PFSK-1 (cell line): Measurements from ENCODE around the gene SLCO2A1.

Source experiments
- FOXP2 ChIP-seq: optimal IDR thresholded peaks from 2 replicates; pipeline ENCODE3; 2011; ENCODE audit warnings: borderline replicate concordance, control low read depth, inconsistent platforms; ENCODE audit not compliant: insufficient read depth; ENCODE audit errors: extremely low read length, extremely low read depth
- POLR2AphosphoS5 ChIP-seq: IDR thresholded peaks from 2 replicates; pipeline ENCODE4 v1.6.1; 2012; ENCODE audit warnings: low read depth, mild to moderate bottlenecking, control low read depth, low read length, moderate library complexity
- REST ChIP-seq, 2 experiments: IDR thresholded peaks; 2 replicates each; pipeline versions ENCODE4 v1.6.1 to v1.8.0; 2011 to 2012; ENCODE audit warnings: low read depth in 2 of 2, low read length in 2 of 2, control low read depth in 1 of 2, inconsistent platforms in 1 of 2, mild to moderate bottlenecking in 1 of 2, moderate library complexity in 1 of 2; ENCODE audit not compliant: insufficient read depth in 1 of 2
- SIN3A ChIP-seq: IDR thresholded peaks from 2 replicates; pipeline ENCODE4 v1.6.1; 2012; ENCODE audit warnings: mild to moderate bottlenecking, low read length, moderate library complexity, borderline replicate concordance; ENCODE audit not compliant: insufficient read depth
- TAF1 ChIP-seq: IDR thresholded peaks from 2 replicates; pipeline ENCODE4 v1.6.1; 2012; ENCODE audit warnings: low read length, control low read depth, borderline replicate concordance; ENCODE audit not compliant: insufficient read depth

The SLCO2A1 gene

GRCh38 chr3:133965013-133965570, 64.6 kb downstream of the SLCO2A1 start:
- TF ChIP-seq SIN3A (no peak), POLR2AphosphoS5 (no peak), REST (IDR thresholded peaks at IDR 0.05; ENCODE audit: insufficient read depth in 1 of 2, low read depth in 2 of 2, low read length in 2 of 2) (no peak), TAF1 (no peak), FOXP2 (no peak)

- TF ChIP-seq SIN3A (no peak), FOXP2 (no peak)
These were observed 65.2 kb downstream of the SLCO2A1 start for GRCh38 chr3:133964547-133964946.

GRCh38 chr3:133963657-133964396, 65.9 kb downstream of the SLCO2A1 start:
- TF ChIP-seq SIN3A (no peak), POLR2AphosphoS5 (no peak), FOXP2 (no peak), REST (IDR thresholded peaks at IDR 0.05; ENCODE audit: insufficient read depth in 1 of 2, low read depth in 2 of 2, low read length in 2 of 2) (no peak), TAF1 (no peak)

- TF ChIP-seq POLR2AphosphoS5 (no peak), FOXP2 (no peak), REST (IDR thresholded peaks at IDR 0.05; ENCODE audit: insufficient read depth in 1 of 2, low read depth in 2 of 2, low read length in 2 of 2) (no peak), TAF1 (no peak)
These were observed 66.9 kb downstream of the SLCO2A1 start for GRCh38 chr3:133962849-133963248.

GRCh38 chr3:133958071-133958805, 71.5 kb downstream of the SLCO2A1 start:
- no peak for TF ChIP-seq POLR2AphosphoS5
- no peak for TF ChIP-seq TAF1
- no peak for TF ChIP-seq SIN3A
- TF ChIP-seq REST (IDR thresholded peaks at IDR 0.05; ENCODE audit: insufficient read depth in 1 of 2, low read depth in 2 of 2, low read length in 2 of 2), result no peak
- no peak for TF ChIP-seq FOXP2
